HPDE6-E6E7 (cell line): Measurements from ENCODE around the gene KLHL41.

Experiments used
- DNase-seq: peaks from one replicate; pipeline ENCODE4 v3.0.0; 2011; ENCODE audit warnings: missing footprints; ENCODE audit errors: extremely low spot score

The KLHL41 gene

DNA sequence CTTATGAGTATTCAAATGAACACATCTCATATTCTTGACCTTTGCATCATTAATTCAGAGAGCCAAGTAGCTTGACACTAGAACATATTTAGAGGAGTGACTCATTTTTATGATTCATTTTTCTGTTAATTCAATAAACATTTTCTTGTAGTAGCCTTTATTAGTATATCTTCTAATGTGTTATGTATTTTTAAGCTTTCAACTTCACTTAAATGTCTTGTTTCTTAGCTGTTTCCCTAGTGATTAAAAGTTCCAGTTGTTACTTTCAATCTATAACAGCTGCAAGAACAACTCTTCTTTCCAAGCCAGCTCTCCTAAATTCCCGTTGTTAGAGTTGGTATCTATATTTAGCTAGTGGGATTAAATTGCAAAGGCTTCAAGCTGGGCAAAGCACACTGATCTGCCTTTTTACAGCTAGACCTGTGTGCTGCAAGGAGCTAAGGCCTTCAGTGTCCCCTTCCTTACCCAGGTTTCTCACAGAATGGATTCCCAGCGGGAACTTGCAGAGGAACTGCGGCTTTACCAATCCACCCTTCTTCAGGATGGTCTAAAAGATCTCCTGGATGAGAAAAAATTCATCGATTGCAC, at the start of gene KLHL41:
KLHL41 (plus strand) TSS at position 405 of the 588 bp plus-strand sequence; CDS start at position 482, 77 bp downstream.
- peak; percentile 3 for DNase-seq

DNA sequence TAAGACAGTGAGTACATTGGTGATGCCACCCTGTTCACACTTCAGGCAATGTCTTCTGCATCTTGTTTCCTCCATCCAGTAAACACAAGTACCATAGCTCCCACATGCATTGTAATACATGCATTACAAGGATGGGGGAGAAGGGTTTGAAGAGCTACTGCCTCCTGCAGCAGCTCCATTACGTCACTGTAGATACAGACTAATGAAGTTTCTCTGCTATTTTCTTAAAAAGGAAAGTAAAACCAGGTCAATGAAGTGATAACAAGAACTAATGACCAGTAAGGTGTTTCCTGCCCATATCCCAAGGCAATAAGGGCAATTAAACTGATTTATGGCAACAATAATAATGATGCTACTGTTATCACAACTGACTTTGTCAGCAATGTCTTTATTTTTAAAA, 48.4 kb upstream of the KLHL41 start:
- no peak for DNase-seq

- DNase-seq, result no peak
Observed at GRCh38 chr2:169462896-169463695, 46.4 kb upstream of the KLHL41 start.

GRCh38 chr2:169464466-169464865, 45.0 kb upstream of the KLHL41 start:
- DNase-seq, result no peak

DNA sequence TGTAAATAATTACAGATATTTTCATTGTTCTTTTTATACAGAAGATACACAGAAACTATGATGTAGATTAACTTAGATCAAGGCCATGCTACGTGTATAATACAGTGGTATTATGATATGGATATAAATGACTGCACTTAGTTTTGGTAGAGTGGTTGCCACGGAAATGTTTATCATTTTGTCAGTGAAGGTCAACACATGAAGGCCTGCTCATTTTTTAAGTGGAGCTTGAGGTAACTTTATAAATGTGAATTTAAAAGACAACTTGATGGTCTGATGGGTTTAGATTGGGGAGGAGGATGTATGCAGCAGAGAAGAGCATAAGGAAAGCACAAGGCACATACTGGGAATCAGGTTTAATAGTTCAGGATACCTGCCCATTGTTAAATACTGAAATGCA, 44.6 kb upstream of the KLHL41 start:
- DNase-seq, result no peak

- DNase-seq, result no peak
Observed at GRCh38 chr2:169468841-169469240, 40.7 kb upstream of the KLHL41 start.

GRCh38 chr2:169469952-169470572, 39.4 kb upstream of the KLHL41 start:
- no peak for DNase-seq

DNA sequence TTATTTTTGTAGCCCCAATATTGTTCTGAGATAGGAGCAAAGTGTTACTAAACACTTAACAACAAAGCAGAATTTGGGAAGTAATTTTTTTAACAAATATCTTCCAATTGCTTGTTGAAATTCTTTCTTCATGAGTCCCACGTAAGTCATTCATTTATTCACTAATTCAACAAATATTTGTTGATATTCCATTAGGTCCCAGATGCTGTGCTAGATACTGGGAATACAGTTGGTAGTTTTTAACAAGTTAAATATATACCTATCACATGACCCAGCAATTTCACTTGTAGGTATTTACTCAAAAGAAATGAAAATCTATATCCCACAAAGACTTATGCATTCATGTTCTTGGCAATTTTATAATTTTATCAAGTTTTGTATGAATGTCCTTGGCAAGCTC, 37.3 kb upstream of the KLHL41 start:
- DNase-seq, result no peak

GRCh38 chr2:169476459-169476858, 33.0 kb upstream of the KLHL41 start:
- DNase-seq, result peak; percentile 54

GRCh38 chr2:169478339-169478738, 31.2 kb upstream of the KLHL41 start:
- DNase-seq, result no peak

DNA sequence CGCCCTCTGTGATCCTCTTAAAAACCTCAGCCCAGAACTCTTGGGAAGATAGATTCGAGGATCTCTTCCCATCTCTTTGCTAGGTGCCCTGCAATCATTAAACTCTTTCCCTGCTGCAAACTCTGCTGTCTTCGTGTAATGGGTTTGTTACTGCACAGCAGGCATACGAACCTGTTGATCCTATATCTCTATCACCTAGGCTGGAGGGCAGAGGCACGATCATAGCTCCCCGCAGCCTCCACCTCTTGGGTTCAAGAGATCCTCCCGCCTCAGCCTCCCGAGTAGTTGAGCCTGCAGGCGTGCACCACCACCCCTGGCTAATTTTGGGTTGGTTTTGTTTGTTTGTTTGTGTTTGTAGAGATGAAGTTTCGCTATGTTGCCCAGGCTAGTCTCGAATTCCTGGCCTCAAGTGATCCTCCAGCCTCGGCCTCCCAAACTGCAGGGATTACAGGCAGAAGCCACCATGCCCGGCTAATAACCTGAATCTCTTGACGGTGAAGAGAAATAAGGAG, 30.7 kb upstream of the KLHL41 start:
- DNase-seq, result no peak

DNA sequence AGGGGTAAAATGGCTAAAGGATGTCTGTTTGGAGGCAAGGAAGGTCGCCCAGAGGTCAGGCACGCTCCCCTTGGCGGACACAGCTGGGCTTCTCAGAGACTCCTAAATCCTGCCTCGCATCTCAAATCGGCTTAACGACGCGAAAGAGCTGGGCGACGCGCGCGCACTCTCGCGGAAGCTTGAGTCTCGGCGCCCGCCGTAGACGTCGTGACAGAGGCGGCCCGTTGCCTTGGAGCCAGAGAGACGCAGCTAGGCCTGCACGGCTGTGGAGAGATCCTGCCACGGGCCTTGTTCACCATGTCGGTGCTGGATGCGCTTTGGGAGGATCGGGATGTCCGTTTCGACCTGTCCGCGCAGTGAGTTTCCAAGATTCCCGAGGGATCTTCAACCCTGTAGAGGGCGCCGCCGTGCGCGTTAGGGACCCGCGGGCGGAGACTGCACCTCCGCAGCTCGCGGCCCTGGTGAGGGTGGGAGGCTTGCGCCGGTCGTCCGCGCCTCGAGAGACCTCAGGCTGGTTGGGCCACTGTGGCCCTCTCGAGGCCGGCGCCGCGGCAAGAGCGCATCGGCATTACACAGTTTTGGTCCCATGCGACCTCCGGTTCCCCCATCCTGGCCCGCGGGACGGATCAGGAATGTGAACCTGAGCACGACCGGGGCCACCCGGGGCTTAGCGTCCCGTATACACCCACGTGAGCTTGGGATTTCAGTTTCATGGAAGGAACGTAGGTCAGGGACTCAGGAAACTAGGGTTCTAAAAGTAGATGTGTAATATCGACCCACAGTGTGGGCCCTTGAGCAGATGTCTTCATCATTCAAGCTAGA, 30.0 kb upstream of the KLHL41 start, which contains the start of gene BBS5:
BBS5 (plus strand) TSS at position 238 of the 822 bp plus-strand sequence; CDS start at position 298, 60 bp downstream.
- peak; percentile 55 for DNase-seq

- no peak for DNase-seq
Observed at GRCh38 chr2:169480079-169480465, 29.4 kb upstream of the KLHL41 start.

- no peak for DNase-seq
Observed at GRCh38 chr2:169485650-169486138, 23.8 kb upstream of the KLHL41 start.

DNA sequence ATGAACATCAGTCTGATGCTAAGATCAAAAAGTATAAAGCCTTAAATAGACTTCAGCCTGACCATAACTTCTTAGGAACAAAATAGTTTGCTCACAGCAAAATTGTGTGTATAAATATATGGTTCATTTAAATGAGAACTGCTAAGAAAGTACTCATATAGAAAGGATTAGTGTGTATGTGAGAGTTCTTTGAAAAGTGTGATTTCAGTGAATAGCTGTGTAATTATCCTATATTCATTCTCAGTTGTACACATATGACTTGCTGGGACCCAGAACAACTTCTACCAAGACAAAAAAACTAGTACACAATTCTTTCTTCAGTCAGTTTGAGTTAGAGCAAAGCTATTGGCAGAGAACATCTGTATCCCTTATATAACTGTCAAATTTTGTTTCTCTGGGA, 23.0 kb upstream of the KLHL41 start:
- no peak for DNase-seq

DNA sequence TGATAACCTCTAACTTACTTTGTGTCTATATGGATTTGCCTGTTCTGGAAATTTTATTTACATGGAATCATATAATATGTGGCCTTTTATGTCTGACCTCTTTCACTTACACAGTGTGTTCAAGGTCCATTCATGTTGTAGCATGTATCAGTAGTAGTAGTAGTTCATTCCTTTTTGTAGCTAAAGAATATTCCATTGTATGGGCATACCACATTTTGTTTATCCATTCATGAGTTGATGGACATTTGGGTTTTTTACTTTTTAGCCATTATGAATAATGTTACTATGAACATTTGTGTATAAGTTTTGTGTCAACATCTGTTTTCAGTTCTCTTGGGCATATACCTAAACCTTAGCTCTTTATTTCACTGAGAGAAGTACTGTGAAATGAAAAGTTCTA, 18.7 kb upstream of the KLHL41 start:
- no peak for DNase-seq

GRCh38 chr2:169491378-169491777, 18.1 kb upstream of the KLHL41 start:
- no peak for DNase-seq

DNA sequence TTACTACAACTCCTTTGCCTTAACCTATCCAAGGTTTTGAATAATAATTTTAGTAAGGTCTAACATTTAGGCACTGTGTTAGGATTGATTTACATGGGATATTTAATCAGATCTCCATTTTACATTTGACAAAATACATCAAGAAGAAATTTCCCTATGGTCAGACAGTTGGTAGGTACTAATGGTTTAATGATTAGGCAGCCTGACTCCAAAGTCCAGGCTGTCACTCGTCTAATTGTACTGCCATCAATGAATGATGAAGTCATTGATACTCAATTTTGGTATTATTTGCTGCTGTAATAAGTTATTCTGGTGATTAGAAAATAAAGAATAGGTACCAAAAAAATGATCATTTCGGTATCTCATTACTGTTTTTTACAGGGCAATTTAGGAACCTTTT, 16.1 kb upstream of the KLHL41 start:
- DNase-seq, result no peak

GRCh38 chr2:169495310-169495928, 14.1 kb upstream of the KLHL41 start:
- DNase-seq, result no peak

DNA sequence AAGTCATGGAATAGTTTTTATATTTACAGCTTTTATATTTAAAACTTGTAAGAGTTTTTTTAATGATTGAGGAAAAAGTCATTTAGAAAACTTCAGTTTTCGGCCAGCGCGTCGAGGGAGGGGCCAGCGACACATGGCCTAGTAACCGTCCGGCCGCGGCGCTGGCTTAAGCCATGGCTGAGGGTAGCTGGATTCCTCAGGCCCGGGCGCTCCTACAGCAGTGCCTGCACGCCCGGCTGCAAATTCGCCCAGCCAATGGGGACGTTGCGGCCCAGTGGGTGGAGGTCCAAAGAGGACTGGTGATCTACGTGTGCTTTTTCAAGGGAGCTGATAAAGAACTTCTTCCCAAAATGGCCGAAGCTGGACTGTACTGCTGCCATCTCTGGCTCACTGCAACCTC, 4.9 kb upstream of the KLHL41 start:
- DNase-seq, result no peak

- DNase-seq, result peak; percentile 77
Observed at GRCh38 chr2:169507698-169508097, 1.8 kb upstream of the KLHL41 start.
